ENCODE measurements around the gene ALB. TPM values are rescaled to one million over a fixed set of nuclear protein-coding genes. Genes with fewer than 3 reads are reported as not detected.

The ALB gene
- total RNA-seq, 1 donor from 2014 or later, result 0.64 TPM

DNA sequence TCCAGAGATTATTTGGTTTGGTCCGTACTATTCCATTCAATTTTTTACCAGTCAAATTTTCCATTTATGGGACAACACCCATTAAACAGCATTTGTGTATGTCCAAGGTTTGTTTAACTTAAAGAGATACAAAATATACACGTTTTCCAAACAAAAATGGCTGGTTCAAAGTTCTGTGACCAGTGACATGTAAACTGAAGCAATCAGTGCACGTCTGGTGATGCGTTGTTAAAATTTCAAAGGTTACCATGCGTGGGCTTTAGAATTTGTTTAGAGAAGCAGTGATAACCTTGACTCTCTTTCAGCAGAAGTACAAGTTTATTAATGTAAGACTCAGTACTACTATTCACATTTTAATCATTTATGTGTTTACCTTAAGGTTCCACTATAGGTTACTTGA lies 25.2 kb upstream of the ALB start:
- Mint-ChIP-seq H3K27me3 (ENCODE audit: unreplicated experiment) (peaks cover 2% of the 10 kb centered on the region), H3K27ac (ENCODE audit: unreplicated experiment) (no peak overlapping the region), H3K4me3 (ENCODE audit: unreplicated experiment) (no peak overlapping the region), H3K9me3 (ENCODE audit: unreplicated experiment) (no peaks in the 10 kb centered on the region), H3K4me1 (ENCODE audit: unreplicated experiment) (no peaks in the 10 kb centered on the region), H3K36me3 (ENCODE audit: low read depth, unreplicated experiment) (no peaks in the 10 kb centered on the region)
- DNase-seq (ENCODE audit: low spot score), result no peak
- TF ChIP-seq, protein P1, sequence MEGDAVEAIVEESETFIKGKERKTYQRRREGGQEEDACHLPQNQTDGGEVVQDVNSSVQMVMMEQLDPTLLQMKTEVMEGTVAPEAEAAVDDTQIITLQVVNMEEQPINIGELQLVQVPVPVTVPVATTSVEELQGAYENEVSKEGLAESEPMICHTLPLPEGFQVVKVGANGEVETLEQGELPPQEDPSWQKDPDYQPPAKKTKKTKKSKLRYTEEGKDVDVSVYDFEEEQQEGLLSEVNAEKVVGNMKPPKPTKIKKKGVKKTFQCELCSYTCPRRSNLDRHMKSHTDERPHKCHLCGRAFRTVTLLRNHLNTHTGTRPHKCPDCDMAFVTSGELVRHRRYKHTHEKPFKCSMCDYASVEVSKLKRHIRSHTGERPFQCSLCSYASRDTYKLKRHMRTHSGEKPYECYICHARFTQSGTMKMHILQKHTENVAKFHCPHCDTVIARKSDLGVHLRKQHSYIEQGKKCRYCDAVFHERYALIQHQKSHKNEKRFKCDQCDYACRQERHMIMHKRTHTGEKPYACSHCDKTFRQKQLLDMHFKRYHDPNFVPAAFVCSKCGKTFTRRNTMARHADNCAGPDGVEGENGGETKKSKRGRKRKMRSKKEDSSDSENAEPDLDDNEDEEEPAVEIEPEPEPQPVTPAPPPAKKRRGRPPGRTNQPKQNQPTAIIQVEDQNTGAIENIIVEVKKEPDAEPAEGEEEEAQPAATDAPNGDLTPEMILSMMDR (IDR thresholded peaks at IDR 0.05; ENCODE audit: unreplicated experiment), result no peak

GRCh38 chr4:73379946-73380345 lies 24.1 kb upstream of the ALB start:
- no peak for DNase-seq (ENCODE audit: low spot score)
- TF ChIP-seq, protein P1 (IDR thresholded peaks at IDR 0.05; ENCODE audit: unreplicated experiment), result no peak
- Mint-ChIP-seq H3K9me3 (ENCODE audit: unreplicated experiment) (no peaks in the 10 kb centered on the region), H3K4me3 (ENCODE audit: unreplicated experiment) (no peak overlapping the region), H3K36me3 (ENCODE audit: low read depth, unreplicated experiment) (no peaks in the 10 kb centered on the region), H3K4me1 (ENCODE audit: unreplicated experiment) (no peaks in the 10 kb centered on the region), H3K27ac (ENCODE audit: unreplicated experiment) (no peak overlapping the region), H3K27me3 (ENCODE audit: unreplicated experiment) (no peaks in the 10 kb centered on the region)

GRCh38 chr4:73381214-73381613 lies 22.9 kb upstream of the ALB start:
- H3K4me1 Mint-ChIP-seq (ENCODE audit: unreplicated experiment), result no peaks in the 10 kb centered on the region
- H3K27me3 Mint-ChIP-seq (ENCODE audit: unreplicated experiment), result no peaks in the 10 kb centered on the region

GRCh38 chr4:73383452-73383851 lies 20.6 kb upstream of the ALB start:
- Mint-ChIP-seq H3K9me3 (ENCODE audit: unreplicated experiment) (no peaks in the 10 kb centered on the region), H3K27me3 (ENCODE audit: unreplicated experiment) (no peaks in the 10 kb centered on the region), H3K4me1 (ENCODE audit: unreplicated experiment) (no peaks in the 10 kb centered on the region), H3K4me3 (ENCODE audit: unreplicated experiment) (no peak overlapping the region), H3K36me3 (ENCODE audit: low read depth, unreplicated experiment) (no peaks in the 10 kb centered on the region), H3K27ac (ENCODE audit: unreplicated experiment) (no peak overlapping the region)
- TF ChIP-seq, protein P1 (IDR thresholded peaks at IDR 0.05; ENCODE audit: unreplicated experiment), result no peak
- DNase-seq (ENCODE audit: low spot score), result no peak

More at GRCh38 chr4:73381214-73381613, 22.9 kb upstream of the ALB start:
- no peak overlapping the region for H3K4me3 Mint-ChIP-seq (ENCODE audit: unreplicated experiment)
- TF ChIP-seq, protein P1 (IDR thresholded peaks at IDR 0.05; ENCODE audit: unreplicated experiment), result no peak
- no peak overlapping the region for H3K27ac Mint-ChIP-seq (ENCODE audit: unreplicated experiment)
- DNase-seq (ENCODE audit: low spot score), result no peak
- no peaks in the 10 kb centered on the region for H3K36me3 Mint-ChIP-seq (ENCODE audit: low read depth, unreplicated experiment)
- no peaks in the 10 kb centered on the region for H3K9me3 Mint-ChIP-seq (ENCODE audit: unreplicated experiment)

DNA sequence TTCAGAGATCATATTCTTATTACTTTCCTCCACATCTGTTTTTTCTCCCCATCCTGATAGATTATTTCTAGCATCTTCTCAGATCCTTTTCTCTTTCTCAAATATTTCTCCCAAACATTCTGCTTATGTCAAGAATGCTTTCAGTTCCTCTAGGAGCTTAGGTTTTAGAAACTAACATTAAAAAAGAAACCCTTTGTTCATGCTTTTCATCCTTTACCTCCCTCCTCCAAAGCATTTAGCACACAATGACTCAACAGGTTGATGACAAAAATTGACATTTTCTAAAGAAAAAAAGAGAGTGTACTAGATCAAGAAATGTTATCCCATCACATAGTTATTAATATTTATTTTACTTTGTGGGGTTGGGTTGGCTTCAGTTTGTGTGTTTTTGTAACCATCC lies 16.5 kb upstream of the ALB start:
- Mint-ChIP-seq H3K36me3 (ENCODE audit: low read depth, unreplicated experiment) (no peaks in the 10 kb centered on the region), H3K27me3 (ENCODE audit: unreplicated experiment) (no peaks in the 10 kb centered on the region), H3K4me1 (ENCODE audit: unreplicated experiment) (peaks cover 5% of the 10 kb centered on the region), H3K27ac (ENCODE audit: unreplicated experiment) (no peak overlapping the region), H3K9me3 (ENCODE audit: unreplicated experiment) (no peaks in the 10 kb centered on the region), H3K4me3 (ENCODE audit: unreplicated experiment) (no peak overlapping the region)
- DNase-seq (ENCODE audit: low spot score), result no peak
- TF ChIP-seq, protein P1 (IDR thresholded peaks at IDR 0.05; ENCODE audit: unreplicated experiment), result no peak
